DND-41 (cell line): ENCODE results near the gene CAGE1.
"Not testable (repeated sequence)": the region's sequence is repeated elsewhere in the genome, so short reads cannot be mapped to it uniquely, and the experiment has no call there.

Experiments used
- EZH2 ChIP-seq: IDR thresholded peaks from 3 replicates; pipeline ENCODE4 v1.6.1; 2012; ENCODE audit warnings: borderline replicate concordance, low read depth, mild to moderate bottlenecking, moderate library complexity, low read length, inconsistent platforms; ENCODE audit not compliant: severe bottlenecking
- TF ChIP-seq, protein P1 (sequence below): IDR thresholded peaks from 2 replicates; pipeline ENCODE4 v1.5.1; 2012; ENCODE audit warnings: borderline replicate concordance, low read length, moderate library complexity, mild to moderate bottlenecking; ENCODE audit not compliant: poor library complexity, severe bottlenecking; ENCODE audit errors: extremely low read depth

DNA sequence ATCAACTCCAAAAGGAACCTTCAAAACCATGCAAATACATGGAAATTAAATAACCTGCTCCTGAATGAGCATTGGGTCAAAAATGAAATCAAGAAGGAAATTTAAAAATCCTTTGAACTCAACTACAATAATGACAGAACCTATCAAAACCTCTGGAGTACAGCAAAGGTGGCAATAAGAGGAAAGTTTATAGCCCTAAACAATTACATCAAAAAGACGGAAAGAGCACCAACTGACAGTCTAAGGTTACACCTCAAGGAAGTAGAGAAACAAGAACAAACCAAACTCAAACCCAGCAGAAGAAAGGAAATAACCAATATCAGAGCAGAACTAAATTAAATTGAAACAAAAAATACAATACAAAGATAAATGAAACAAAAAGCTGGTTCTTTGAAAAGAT lies 39.0 kb downstream of the CAGE1 start:
- TF ChIP-seq, protein P1, sequence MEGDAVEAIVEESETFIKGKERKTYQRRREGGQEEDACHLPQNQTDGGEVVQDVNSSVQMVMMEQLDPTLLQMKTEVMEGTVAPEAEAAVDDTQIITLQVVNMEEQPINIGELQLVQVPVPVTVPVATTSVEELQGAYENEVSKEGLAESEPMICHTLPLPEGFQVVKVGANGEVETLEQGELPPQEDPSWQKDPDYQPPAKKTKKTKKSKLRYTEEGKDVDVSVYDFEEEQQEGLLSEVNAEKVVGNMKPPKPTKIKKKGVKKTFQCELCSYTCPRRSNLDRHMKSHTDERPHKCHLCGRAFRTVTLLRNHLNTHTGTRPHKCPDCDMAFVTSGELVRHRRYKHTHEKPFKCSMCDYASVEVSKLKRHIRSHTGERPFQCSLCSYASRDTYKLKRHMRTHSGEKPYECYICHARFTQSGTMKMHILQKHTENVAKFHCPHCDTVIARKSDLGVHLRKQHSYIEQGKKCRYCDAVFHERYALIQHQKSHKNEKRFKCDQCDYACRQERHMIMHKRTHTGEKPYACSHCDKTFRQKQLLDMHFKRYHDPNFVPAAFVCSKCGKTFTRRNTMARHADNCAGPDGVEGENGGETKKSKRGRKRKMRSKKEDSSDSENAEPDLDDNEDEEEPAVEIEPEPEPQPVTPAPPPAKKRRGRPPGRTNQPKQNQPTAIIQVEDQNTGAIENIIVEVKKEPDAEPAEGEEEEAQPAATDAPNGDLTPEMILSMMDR, result not testable (repeated sequence)
- TF ChIP-seq EZH2, result not testable (repeated sequence)
